HL-60 (cell line): ENCODE results near the gene MANBA.
"Not testable (repeated sequence)": the region's sequence is repeated elsewhere in the genome, so short reads cannot be mapped to it uniquely, and the experiment has no call there.

Source experiments
- DNase-seq, 2 experiments: peaks; one replicate each; pipeline ENCODE4 v3.0.0-alpha.2; 2010 to 2020; ENCODE audit warnings: low read depth in 1 of 2, low spot score in 1 of 2
- H3K27ac ChIP-seq: fragments of 250-450 bp; sonication (Bioruptor Pico); replicated peaks from 2 replicates; pipeline ENCODE4 v1.5.1; 2020; ENCODE audit warnings: mild to moderate bottlenecking, moderate library complexity
- H3K27me3 ChIP-seq: fragments of 250-450 bp; sonication (Bioruptor Pico); 2 replicates; pipeline ENCODE4 v1.5.1; 2021; ENCODE audit warnings: mild to moderate bottlenecking, moderate library complexity; ENCODE audit not compliant: insufficient read depth, poor library complexity, severe bottlenecking
- H3K4me3 ChIP-seq: replicated peaks from 2 replicates; pipeline ENCODE4 v1.5.1; 2011; ENCODE audit warnings: mild to moderate bottlenecking, control low read depth, low read length; ENCODE audit not compliant: insufficient read depth
- GABPA ChIP-seq: IDR thresholded peaks from 2 replicates; pipeline ENCODE4 v1.6.1; 2012; ENCODE audit warnings: low read depth
- POLR2AphosphoS5 ChIP-seq: IDR thresholded peaks from 2 replicates; pipeline ENCODE4 v1.6.1; 2012; ENCODE audit warnings: low read depth
- REST ChIP-seq: IDR thresholded peaks from 2 replicates; pipeline ENCODE4 v1.6.1; 2012; ENCODE audit warnings: low read depth; ENCODE audit not compliant: insufficient replicate concordance
- SPI1 ChIP-seq: IDR thresholded peaks from 2 replicates; pipeline ENCODE4 v1.6.1; 2012; ENCODE audit warnings: low read depth, mild to moderate bottlenecking, borderline replicate concordance
- TF ChIP-seq, protein P1 (sequence below): IDR thresholded peaks from one replicate; pipeline ENCODE4 v1.5.1; 2011; ENCODE audit warnings: low read length, control low read depth, inconsistent platforms; ENCODE audit not compliant: insufficient read depth

Gene MANBA

GRCh38 chr4:102743352-102743751 is 17.4 kb downstream of the MANBA start:
- DNase-seq = peak; percentile 30 to 90
- not testable (repeated sequence) for H3K27me3 ChIP-seq, H3K4me3 ChIP-seq
- H3K27ac ChIP-seq = peak overlapping the region; percentile 4; the same call in 1 of the 2 replicates
- TF ChIP-seq SPI1 (peak; percentile 99), POLR2AphosphoS5 (peak; percentile 43; the same call in 1 of the 2 replicates)

GRCh38 chr4:102738802-102739201 is 22.0 kb downstream of the MANBA start:
- H3K4me3 ChIP-seq, DNase-seq, H3K27ac ChIP-seq, H3K27me3 ChIP-seq: not testable (repeated sequence)

GRCh38 chr4:102736636-102737549 is 23.9 kb downstream of the MANBA start:
- DNase-seq = no peak
- H3K27ac ChIP-seq = no peak overlapping the region

GRCh38 chr4:102735582-102735981 is 25.2 kb downstream of the MANBA start:
- Histone ChIP-seq H3K4me3 (no peak overlapping the region), H3K27me3 (no peaks in the 10 kb centered on the region), H3K27ac (peak overlapping the region; percentile 29; the same call in 1 of the 2 replicates)
- TF ChIP-seq GABPA (no peak), POLR2AphosphoS5 (no peak), REST (no peak), SPI1 (no peak)
- TF ChIP-seq, protein P1, sequence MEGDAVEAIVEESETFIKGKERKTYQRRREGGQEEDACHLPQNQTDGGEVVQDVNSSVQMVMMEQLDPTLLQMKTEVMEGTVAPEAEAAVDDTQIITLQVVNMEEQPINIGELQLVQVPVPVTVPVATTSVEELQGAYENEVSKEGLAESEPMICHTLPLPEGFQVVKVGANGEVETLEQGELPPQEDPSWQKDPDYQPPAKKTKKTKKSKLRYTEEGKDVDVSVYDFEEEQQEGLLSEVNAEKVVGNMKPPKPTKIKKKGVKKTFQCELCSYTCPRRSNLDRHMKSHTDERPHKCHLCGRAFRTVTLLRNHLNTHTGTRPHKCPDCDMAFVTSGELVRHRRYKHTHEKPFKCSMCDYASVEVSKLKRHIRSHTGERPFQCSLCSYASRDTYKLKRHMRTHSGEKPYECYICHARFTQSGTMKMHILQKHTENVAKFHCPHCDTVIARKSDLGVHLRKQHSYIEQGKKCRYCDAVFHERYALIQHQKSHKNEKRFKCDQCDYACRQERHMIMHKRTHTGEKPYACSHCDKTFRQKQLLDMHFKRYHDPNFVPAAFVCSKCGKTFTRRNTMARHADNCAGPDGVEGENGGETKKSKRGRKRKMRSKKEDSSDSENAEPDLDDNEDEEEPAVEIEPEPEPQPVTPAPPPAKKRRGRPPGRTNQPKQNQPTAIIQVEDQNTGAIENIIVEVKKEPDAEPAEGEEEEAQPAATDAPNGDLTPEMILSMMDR = no peak
- no peak for DNase-seq

More at GRCh38 chr4:102736636-102737549, 23.9 kb downstream of the MANBA start:
- TF ChIP-seq SPI1 (no peak), REST (no peak), POLR2AphosphoS5 (no peak), GABPA (no peak)
- TF ChIP-seq, protein P1 = no peak
- no peaks in the 10 kb centered on the region for H3K27me3 ChIP-seq
- no peak overlapping the region for H3K4me3 ChIP-seq
